Adipocyte (in vitro differentiated cells): ENCODE results near the gene SLC22A7.
A peak's percentile ranks its signal among the peaks of the same experiment; 100 is the strongest.
"Not testable (repeated sequence)": the region's sequence is repeated elsewhere in the genome, so short reads cannot be mapped to it uniquely, and the experiment has no call there.

Experiments
- DNase-seq: peaks from one replicate; pipeline ENCODE4 v3.0.0-alpha.2; 2015; ENCODE audit warnings: low read depth
- H3K27me3 ChIP-seq: replicated peaks from 2 replicates; pipeline ENCODE4 v1.7.0; 2013; ENCODE audit warnings: mild to moderate bottlenecking, low read length, moderate library complexity; ENCODE audit not compliant: control insufficient read depth, insufficient read depth
- H3K36me3 ChIP-seq: 2 replicates; pipeline ENCODE4 v1.7.0; 2013; ENCODE audit warnings: low read length, mild to moderate bottlenecking, moderate library complexity; ENCODE audit not compliant: control insufficient read depth, insufficient read depth, severe bottlenecking
- H3K4me1 ChIP-seq: 2 replicates; pipeline ENCODE4 v1.7.0; 2013; ENCODE audit warnings: mild to moderate bottlenecking, low read length, moderate library complexity; ENCODE audit not compliant: control insufficient read depth, insufficient read depth
- H3K4me3 ChIP-seq: 2 replicates; pipeline ENCODE4 v1.7.0; 2013; ENCODE audit warnings: mild to moderate bottlenecking, low read length, moderate library complexity
- H3K9ac ChIP-seq: 2 replicates; pipeline ENCODE4 v1.7.0; 2013; ENCODE audit warnings: mild to moderate bottlenecking, low read length, moderate library complexity
- H3K9me3 ChIP-seq: 2 replicates; pipeline ENCODE4 v1.7.0; 2013; ENCODE audit warnings: mild to moderate bottlenecking, low read length, moderate library complexity; ENCODE audit not compliant: control insufficient read depth

SLC22A7 gene

GRCh38 chr6:43331891-43332290 is 33.8 kb downstream of the SLC22A7 start:
- Histone ChIP-seq H3K9me3 (no peaks in the 10 kb centered on the region), H3K9ac (no peak overlapping the region), H3K4me1 (no peaks in the 10 kb centered on the region), H3K27me3 (no peaks in the 10 kb centered on the region), H3K4me3 (no peak overlapping the region), H3K36me3 (no peaks in the 10 kb centered on the region)
- no peak for DNase-seq

- Histone ChIP-seq H3K4me1 (no peaks in the 10 kb centered on the region), H3K4me3 (no peak overlapping the region), H3K9me3 (no peaks in the 10 kb centered on the region), H3K36me3 (peaks cover 23% of the 10 kb centered on the region), H3K27me3 (no peaks in the 10 kb centered on the region), H3K9ac (no peak overlapping the region)
- peak; percentile 83 for DNase-seq
Measured at GRCh38 chr6:43334466-43335095, 36.5 kb downstream of the SLC22A7 start.

GRCh38 chr6:43335469-43335868 is 37.4 kb downstream of the SLC22A7 start:
- Histone ChIP-seq H3K36me3 (peaks cover 32% of the 10 kb centered on the region), H3K4me1 (no peaks in the 10 kb centered on the region), H3K4me3 (no peak overlapping the region), H3K9me3 (no peaks in the 10 kb centered on the region), H3K27me3 (no peaks in the 10 kb centered on the region), H3K9ac (no peak overlapping the region)
- DNase-seq, result no peak

GRCh38 chr6:43336382-43336781 is 38.3 kb downstream of the SLC22A7 start:
- H3K9me3 ChIP-seq, result no peaks in the 10 kb centered on the region
- no peak overlapping the region for H3K9ac ChIP-seq
- no peaks in the 10 kb centered on the region for H3K27me3 ChIP-seq
- H3K36me3 ChIP-seq, result peaks cover 39% of the 10 kb centered on the region
- no peak overlapping the region for H3K4me3 ChIP-seq
- no peak for DNase-seq
- H3K4me1 ChIP-seq, result no peaks in the 10 kb centered on the region

- peaks cover 57% of the 10 kb centered on the region for H3K36me3 ChIP-seq
- H3K4me3 ChIP-seq, result no peak overlapping the region
- H3K9ac ChIP-seq, result no peak overlapping the region
- no peak for DNase-seq
- no peaks in the 10 kb centered on the region for H3K9me3 ChIP-seq
- H3K4me1 ChIP-seq, result no peaks in the 10 kb centered on the region
- no peaks in the 10 kb centered on the region for H3K27me3 ChIP-seq
Measured at GRCh38 chr6:43338243-43338642, 40.2 kb downstream of the SLC22A7 start.

GRCh38 chr6:43339168-43339567 is 41.1 kb downstream of the SLC22A7 start:
- Histone ChIP-seq H3K9me3 (no peaks in the 10 kb centered on the region), H3K4me1 (no peaks in the 10 kb centered on the region), H3K4me3 (no peak overlapping the region), H3K27me3 (no peaks in the 10 kb centered on the region), H3K36me3 (peaks cover 62% of the 10 kb centered on the region), H3K9ac (no peak overlapping the region)
- DNase-seq, result no peak

- H3K36me3 ChIP-seq, result peaks cover 63% of the 10 kb centered on the region
- H3K27me3 ChIP-seq, H3K9ac ChIP-seq, H3K4me3 ChIP-seq, H3K4me1 ChIP-seq, DNase-seq, H3K9me3 ChIP-seq: not testable (repeated sequence)
Measured at GRCh38 chr6:43346243-43346642, 48.2 kb downstream of the SLC22A7 start.

GRCh38 chr6:43347021-43347420 is 49.0 kb downstream of the SLC22A7 start:
- peaks cover 58% of the 10 kb centered on the region for H3K36me3 ChIP-seq
- H3K9me3 ChIP-seq, result no peaks in the 10 kb centered on the region
- DNase-seq, result no peak
- H3K4me1 ChIP-seq, result peaks cover 4% of the 10 kb centered on the region
- no peak overlapping the region for H3K4me3 ChIP-seq
- H3K9ac ChIP-seq, result no peak overlapping the region
- H3K27me3 ChIP-seq, result no peaks in the 10 kb centered on the region

- peaks cover 4% of the 10 kb centered on the region for H3K4me1 ChIP-seq
- no peak overlapping the region for H3K9ac ChIP-seq
- H3K27me3 ChIP-seq, result no peaks in the 10 kb centered on the region
- DNase-seq, result no peak
- no peak overlapping the region for H3K4me3 ChIP-seq
- peaks cover 53% of the 10 kb centered on the region for H3K36me3 ChIP-seq
- H3K9me3 ChIP-seq, result no peaks in the 10 kb centered on the region
Measured at GRCh38 chr6:43347444-43347843, 49.4 kb downstream of the SLC22A7 start.

GRCh38 chr6:43351951-43352350 is 53.9 kb downstream of the SLC22A7 start:
- H3K36me3 ChIP-seq, result peaks cover 47% of the 10 kb centered on the region
- not testable (repeated sequence) for H3K4me1 ChIP-seq, H3K9me3 ChIP-seq, DNase-seq, H3K4me3 ChIP-seq, H3K27me3 ChIP-seq, H3K9ac ChIP-seq
